Measurements from ENCODE around the gene RAB39A. TPM values are rescaled to one million over a fixed set of nuclear protein-coding genes. Genes with fewer than 3 reads are reported as not detected.
"Not testable (repeated sequence)": the region's sequence is repeated elsewhere in the genome, so short reads cannot be mapped to it uniquely, and the experiment has no call there.

RAB39A gene
- total RNA-seq, 1 donor from 2014 or later: 4.1 TPM

DNA sequence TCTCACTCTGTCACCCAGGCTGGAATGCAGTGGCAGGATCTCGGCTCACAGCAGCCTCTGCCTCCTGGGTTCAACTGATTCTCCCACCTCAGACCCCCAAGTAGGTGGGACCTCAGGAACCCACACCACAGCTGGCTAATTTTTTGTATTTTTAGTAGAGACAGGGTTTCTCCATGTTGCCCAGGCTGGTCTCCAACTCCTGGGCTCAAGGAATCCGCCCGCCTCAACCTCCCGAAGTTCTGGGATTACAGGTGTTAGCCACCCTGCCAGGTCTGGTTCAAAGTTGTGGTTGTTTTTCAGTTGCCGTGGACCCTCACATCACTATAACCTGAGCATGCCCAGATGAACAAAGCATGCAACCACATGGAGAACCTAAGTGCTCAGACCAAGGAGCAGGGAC lies 13.0 kb upstream of the RAB39A start:
- no peak overlapping the region for H3K27ac Mint-ChIP-seq
- ATAC-seq (ENCODE audit: low read depth) (no peak), DNase-seq (no peak)
- ChIA-PET POLR2A (no interaction called here), CTCF (no interaction called here)
- no peaks in the 10 kb centered on the region for H3K9me3 Mint-ChIP-seq
- no peaks in the 10 kb centered on the region for H3K36me3 Mint-ChIP-seq (ENCODE audit: low read depth)
- H3K4me1 Mint-ChIP-seq: peaks cover 5% of the 10 kb centered on the region
- peaks cover 13% of the 10 kb centered on the region for H3K27me3 Mint-ChIP-seq
- H3K4me3 Mint-ChIP-seq: no peak overlapping the region
- TF ChIP-seq, protein P1, sequence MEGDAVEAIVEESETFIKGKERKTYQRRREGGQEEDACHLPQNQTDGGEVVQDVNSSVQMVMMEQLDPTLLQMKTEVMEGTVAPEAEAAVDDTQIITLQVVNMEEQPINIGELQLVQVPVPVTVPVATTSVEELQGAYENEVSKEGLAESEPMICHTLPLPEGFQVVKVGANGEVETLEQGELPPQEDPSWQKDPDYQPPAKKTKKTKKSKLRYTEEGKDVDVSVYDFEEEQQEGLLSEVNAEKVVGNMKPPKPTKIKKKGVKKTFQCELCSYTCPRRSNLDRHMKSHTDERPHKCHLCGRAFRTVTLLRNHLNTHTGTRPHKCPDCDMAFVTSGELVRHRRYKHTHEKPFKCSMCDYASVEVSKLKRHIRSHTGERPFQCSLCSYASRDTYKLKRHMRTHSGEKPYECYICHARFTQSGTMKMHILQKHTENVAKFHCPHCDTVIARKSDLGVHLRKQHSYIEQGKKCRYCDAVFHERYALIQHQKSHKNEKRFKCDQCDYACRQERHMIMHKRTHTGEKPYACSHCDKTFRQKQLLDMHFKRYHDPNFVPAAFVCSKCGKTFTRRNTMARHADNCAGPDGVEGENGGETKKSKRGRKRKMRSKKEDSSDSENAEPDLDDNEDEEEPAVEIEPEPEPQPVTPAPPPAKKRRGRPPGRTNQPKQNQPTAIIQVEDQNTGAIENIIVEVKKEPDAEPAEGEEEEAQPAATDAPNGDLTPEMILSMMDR (IDR thresholded peaks at IDR 0.05): no peak
- intact Hi-C loops (cut with micrococcal nuclease): no loop called here

DNA sequence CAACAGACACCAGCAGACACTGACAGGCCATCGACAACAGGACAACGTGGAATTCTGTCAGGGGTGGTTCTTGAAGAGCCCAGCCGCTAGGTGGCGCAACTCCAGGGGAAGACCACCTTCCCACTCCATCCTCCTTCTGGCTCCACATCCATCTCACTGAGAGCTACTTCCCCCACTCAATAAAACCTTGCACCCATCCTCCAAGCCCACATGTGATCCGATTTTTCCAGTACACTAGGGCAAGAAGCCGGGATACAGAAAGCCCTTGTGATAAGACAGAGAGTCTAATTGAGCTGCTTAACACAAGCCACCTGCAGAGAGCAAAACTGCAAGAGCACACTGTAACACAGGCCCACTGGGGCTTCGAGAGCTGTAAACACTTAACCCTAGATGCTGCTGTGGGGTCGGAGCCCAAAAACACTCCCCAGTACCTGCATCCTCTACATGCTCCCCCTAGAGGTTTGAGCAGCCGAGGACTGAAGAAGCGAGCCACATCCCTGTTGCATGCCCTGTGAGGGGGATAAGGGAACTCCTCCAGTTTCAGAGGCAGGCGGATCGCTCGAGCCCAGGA lies 11.5 kb upstream of the RAB39A start:
- no peak overlapping the region for H3K4me3 Mint-ChIP-seq
- ATAC-seq (ENCODE audit: low read depth) (peak; percentile 52), DNase-seq (peak; percentile 31)
- TF ChIP-seq, protein P1 (IDR thresholded peaks at IDR 0.05): peak; percentile 57
- H3K27ac Mint-ChIP-seq: no peak overlapping the region
- POLR2A ChIA-PET: no interaction called here
- peaks cover 13% of the 10 kb centered on the region for H3K27me3 Mint-ChIP-seq
- no peaks in the 10 kb centered on the region for H3K36me3 Mint-ChIP-seq (ENCODE audit: low read depth)
- H3K9me3 Mint-ChIP-seq: no peaks in the 10 kb centered on the region
- H3K4me1 Mint-ChIP-seq: peaks cover 5% of the 10 kb centered on the region
- intact Hi-C loops (cut with micrococcal nuclease): loop anchor here (2.0 kb wide), 1 partner anchor 732 kb away; no protein-coding TSS in a partner anchor
- CTCF ChIA-PET: interaction anchor here (1.2 to 1.4 kb wide), 2 partner anchors 12 to 92 kb away, joined by 3 to 4 read pairs; partner anchors contain the start of gene CUL5

DNA sequence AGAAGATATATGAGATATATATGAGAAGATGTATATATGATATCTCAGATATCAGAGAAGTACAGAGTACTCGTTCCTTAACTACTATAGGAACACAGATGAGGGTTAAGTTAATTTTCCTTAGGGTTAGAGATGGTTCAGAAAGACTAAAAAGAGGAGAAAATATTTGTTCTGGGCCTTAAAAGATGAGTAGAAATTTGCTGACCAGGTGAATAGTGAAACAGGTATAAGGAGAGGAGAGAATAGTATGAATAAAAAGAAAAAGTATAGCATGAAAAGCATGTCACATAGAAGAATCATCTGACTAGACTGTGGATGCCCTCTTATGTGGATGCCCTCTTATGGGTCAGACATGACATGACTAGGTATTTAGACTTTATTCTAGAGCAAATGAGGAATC lies 6.3 kb upstream of the RAB39A start:
- H3K9me3 Mint-ChIP-seq: no peaks in the 10 kb centered on the region
- H3K4me3 Mint-ChIP-seq: no peak overlapping the region
- intact Hi-C loops (cut with micrococcal nuclease): no loop called here
- CTCF ChIA-PET: no interaction called here
- ATAC-seq (ENCODE audit: low read depth): no peak
- no peaks in the 10 kb centered on the region for H3K36me3 Mint-ChIP-seq (ENCODE audit: low read depth)
- H3K4me1 Mint-ChIP-seq: peaks cover 12% of the 10 kb centered on the region
- POLR2A ChIA-PET: no interaction called here
- H3K27me3 Mint-ChIP-seq: peaks cover 9% of the 10 kb centered on the region
- no peak overlapping the region for H3K27ac Mint-ChIP-seq
- DNase-seq: no peak
- TF ChIP-seq, protein P1 (IDR thresholded peaks at IDR 0.05): no peak

DNA sequence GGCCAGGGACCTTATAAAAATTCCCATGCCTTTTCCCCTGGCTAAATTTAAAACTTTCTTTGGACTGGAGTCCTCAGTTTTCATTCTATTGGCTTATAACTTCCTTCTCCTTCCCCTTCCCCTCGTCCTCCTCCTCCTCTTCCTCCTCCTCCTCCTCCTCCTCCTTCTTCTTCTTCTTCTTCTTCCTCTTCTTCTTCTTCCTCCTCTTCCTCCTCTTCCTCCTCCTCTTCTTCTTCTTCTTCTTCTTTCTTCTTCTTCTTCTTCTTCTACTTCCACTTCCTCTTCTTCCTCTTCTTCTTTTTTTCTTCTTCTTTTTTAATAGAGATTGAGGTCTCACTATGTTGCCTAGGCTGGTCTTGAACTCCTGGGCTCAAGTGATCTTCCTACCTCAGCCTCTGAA lies 4.7 kb upstream of the RAB39A start:
- CTCF ChIA-PET: interaction anchor here (1.4 kb wide), 1 partner anchor 375 kb away, joined by 3 read pairs; no protein-coding TSS in a partner anchor
- ATAC-seq (ENCODE audit: low read depth); POLR2A ChIA-PET; H3K9me3 Mint-ChIP-seq; DNase-seq; H3K36me3 Mint-ChIP-seq (ENCODE audit: low read depth); H3K27ac Mint-ChIP-seq; intact Hi-C loops (cut with micrococcal nuclease); H3K27me3 Mint-ChIP-seq; H3K4me3 Mint-ChIP-seq: not testable (repeated sequence)
- H3K4me1 Mint-ChIP-seq: peaks cover 21% of the 10 kb centered on the region

DNA sequence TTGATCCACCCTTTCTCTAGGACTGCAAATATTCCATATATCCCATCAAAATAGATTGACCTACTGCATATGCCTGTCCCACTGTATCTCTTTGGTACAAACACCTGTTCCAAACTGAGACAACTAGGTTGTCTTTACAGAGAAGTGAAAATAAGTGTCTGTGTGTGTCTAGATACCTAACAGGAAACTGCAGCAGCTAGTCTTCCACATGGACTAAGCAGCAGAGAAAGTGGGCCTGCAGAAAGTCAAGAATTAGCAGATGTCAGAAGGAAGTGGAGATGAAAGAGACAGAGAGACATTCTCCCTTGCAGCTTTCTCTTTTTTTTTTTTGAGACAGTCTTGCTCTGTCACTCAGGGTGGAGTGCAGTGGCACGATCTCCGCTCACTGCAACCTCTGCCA lies 3.9 kb upstream of the RAB39A start:
- ChIA-PET POLR2A (no interaction called here), CTCF (interaction anchor here (1.4 kb wide), 1 partner anchor 376 kb away, joined by 3 read pairs; no protein-coding TSS in a partner anchor)
- Mint-ChIP-seq H3K36me3 (ENCODE audit: low read depth) (peaks cover 5% of the 10 kb centered on the region), H3K27ac (no peak overlapping the region), H3K9me3 (no peaks in the 10 kb centered on the region), H3K4me1 (peaks cover 27% of the 10 kb centered on the region), H3K4me3 (no peak overlapping the region), H3K27me3 (peaks cover 4% of the 10 kb centered on the region)
- DNase-seq (no peak), ATAC-seq (ENCODE audit: low read depth) (no peak)
- TF ChIP-seq, protein P1 (IDR thresholded peaks at IDR 0.05): no peak
- intact Hi-C loops (cut with micrococcal nuclease): no loop called here
